GM23338 (cell line): ENCODE results near the gene PDXDC1.
"Not testable (repeated sequence)": the region's sequence is repeated elsewhere in the genome, so short reads cannot be mapped to it uniquely, and the experiment has no call there.

ENCODE experiments used
- CREB1 ChIP-seq: fragments of 250-450 bp; sonication (Bioruptor Pico); IDR thresholded peaks from 2 replicates; pipeline ENCODE4 v1.5.0; 2020; ENCODE audit warnings: low read depth, mild to moderate bottlenecking, moderate library complexity
- EZH2 ChIP-seq: fragments of 200-600 bp; sonication (generic); IDR thresholded peaks from one replicate; pipeline ENCODE4 v1.8.0; 2017; ENCODE audit warnings: antibody characterized with exemption, mild to moderate bottlenecking, low read depth; ENCODE audit not compliant: unreplicated experiment
- EZH2phosphoT487 ChIP-seq: fragments of 200-600 bp; sonication (generic); IDR thresholded peaks from one replicate; pipeline ENCODE4 v1.8.1; 2018; ENCODE audit warnings: antibody characterized with exemption; ENCODE audit not compliant: unreplicated experiment
- JUNB ChIP-seq: IDR thresholded peaks from one replicate; pipeline ENCODE4 v1.6.1; 2016; ENCODE audit warnings: antibody characterized with exemption; ENCODE audit not compliant: unreplicated experiment
- POLR2AphosphoS5 ChIP-seq: IDR thresholded peaks from 2 replicates; pipeline ENCODE4 v1.6.1; 2016; ENCODE audit warnings: antibody characterized with exemption, low read depth
- ZNF331 ChIP-seq: fragments of 250-450 bp; sonication (Bioruptor Pico); IDR thresholded peaks from 2 replicates; pipeline ENCODE4 v1.5.0; 2020; ENCODE audit warnings: low read depth, mild to moderate bottlenecking, moderate library complexity
- TF ChIP-seq, protein P1 (sequence below), 2 experiments: fragments of 200-600 bp in 1 of 2; sonication (generic) in 1 of 2; conservative IDR thresholded peaks; 2 replicates each; pipeline versions ENCODE4 v1.5.1 to v1.6.1; 2016 to 2017; ENCODE audit warnings: antibody characterized with exemption in 2 of 2, low read depth in 2 of 2, mild to moderate bottlenecking in 2 of 2, moderate library complexity in 1 of 2
- TF ChIP-seq, protein P2 (sequence below): IDR thresholded peaks from one replicate; pipeline ENCODE4 v1.6.1; 2018; ENCODE audit warnings: antibody characterized with exemption; ENCODE audit not compliant: unreplicated experiment

- TF ChIP-seq EZH2; CREB1; EZH2phosphoT487; POLR2AphosphoS5; JUNB; ZNF331 (CRISPR knock-in tag): not testable (repeated sequence)
- TF ChIP-seq, protein P1, sequence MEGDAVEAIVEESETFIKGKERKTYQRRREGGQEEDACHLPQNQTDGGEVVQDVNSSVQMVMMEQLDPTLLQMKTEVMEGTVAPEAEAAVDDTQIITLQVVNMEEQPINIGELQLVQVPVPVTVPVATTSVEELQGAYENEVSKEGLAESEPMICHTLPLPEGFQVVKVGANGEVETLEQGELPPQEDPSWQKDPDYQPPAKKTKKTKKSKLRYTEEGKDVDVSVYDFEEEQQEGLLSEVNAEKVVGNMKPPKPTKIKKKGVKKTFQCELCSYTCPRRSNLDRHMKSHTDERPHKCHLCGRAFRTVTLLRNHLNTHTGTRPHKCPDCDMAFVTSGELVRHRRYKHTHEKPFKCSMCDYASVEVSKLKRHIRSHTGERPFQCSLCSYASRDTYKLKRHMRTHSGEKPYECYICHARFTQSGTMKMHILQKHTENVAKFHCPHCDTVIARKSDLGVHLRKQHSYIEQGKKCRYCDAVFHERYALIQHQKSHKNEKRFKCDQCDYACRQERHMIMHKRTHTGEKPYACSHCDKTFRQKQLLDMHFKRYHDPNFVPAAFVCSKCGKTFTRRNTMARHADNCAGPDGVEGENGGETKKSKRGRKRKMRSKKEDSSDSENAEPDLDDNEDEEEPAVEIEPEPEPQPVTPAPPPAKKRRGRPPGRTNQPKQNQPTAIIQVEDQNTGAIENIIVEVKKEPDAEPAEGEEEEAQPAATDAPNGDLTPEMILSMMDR (conservative IDR thresholded peaks at IDR 0.05; ENCODE audit: low read depth in 2 of 2): not testable (repeated sequence)
- TF ChIP-seq, protein P2, sequence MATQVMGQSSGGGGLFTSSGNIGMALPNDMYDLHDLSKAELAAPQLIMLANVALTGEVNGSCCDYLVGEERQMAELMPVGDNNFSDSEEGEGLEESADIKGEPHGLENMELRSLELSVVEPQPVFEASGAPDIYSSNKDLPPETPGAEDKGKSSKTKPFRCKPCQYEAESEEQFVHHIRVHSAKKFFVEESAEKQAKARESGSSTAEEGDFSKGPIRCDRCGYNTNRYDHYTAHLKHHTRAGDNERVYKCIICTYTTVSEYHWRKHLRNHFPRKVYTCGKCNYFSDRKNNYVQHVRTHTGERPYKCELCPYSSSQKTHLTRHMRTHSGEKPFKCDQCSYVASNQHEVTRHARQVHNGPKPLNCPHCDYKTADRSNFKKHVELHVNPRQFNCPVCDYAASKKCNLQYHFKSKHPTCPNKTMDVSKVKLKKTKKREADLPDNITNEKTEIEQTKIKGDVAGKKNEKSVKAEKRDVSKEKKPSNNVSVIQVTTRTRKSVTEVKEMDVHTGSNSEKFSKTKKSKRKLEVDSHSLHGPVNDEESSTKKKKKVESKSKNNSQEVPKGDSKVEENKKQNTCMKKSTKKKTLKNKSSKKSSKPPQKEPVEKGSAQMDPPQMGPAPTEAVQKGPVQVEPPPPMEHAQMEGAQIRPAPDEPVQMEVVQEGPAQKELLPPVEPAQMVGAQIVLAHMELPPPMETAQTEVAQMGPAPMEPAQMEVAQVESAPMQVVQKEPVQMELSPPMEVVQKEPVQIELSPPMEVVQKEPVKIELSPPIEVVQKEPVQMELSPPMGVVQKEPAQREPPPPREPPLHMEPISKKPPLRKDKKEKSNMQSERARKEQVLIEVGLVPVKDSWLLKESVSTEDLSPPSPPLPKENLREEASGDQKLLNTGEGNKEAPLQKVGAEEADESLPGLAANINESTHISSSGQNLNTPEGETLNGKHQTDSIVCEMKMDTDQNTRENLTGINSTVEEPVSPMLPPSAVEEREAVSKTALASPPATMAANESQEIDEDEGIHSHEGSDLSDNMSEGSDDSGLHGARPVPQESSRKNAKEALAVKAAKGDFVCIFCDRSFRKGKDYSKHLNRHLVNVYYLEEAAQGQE: not testable (repeated sequence)
These were observed 174.0 kb downstream of the PDXDC1 start for GRCh38 chr16:15148831-15149230.
